ENCODE data around the gene PTGES3L.
A peak's percentile ranks its signal among the peaks of the same experiment; 100 is the strongest.

GRCh38 chr17:43024407-43025289, 44.8 kb upstream of the PTGES3L start, which contains the start of gene RND2:
- TF ChIP-seq REST (IDR thresholded peaks at IDR 0.05; ENCODE audit: low read depth) (no peak), TEAD4 (IDR thresholded peaks at IDR 0.05) (no peak), MAX (IDR thresholded peaks at IDR 0.05) (peak; percentile 68), FOXM1 (IDR thresholded peaks at IDR 0.05; ENCODE audit: borderline replicate concordance, low read depth) (no peak), CEBPB (IDR thresholded peaks at IDR 0.05) (no peak), YY1 (IDR thresholded peaks at IDR 0.05; ENCODE audit: low read depth) (no peak), CREB1 (IDR thresholded peaks at IDR 0.05; ENCODE audit: low read depth) (no peak), RAD21 (IDR thresholded peaks at IDR 0.05; ENCODE audit: low read depth) (peak; percentile 84), EGR1 (IDR thresholded peaks at IDR 0.05) (peak; percentile 76), USF1 (IDR thresholded peaks at IDR 0.05) (no peak; the same call in 1 of the 2 replicates)

Data from Ishikawa (cell line).